Activated CD4-positive, alpha-beta T cell treated with anti-CD3 and anti-CD28 coated beads, Interleukin-2, amount 50 U/mL, for 24 hours (primary cell): ENCODE measurements around the gene GPX3.

Source experiments
- DNase-seq, 2 donors: peaks; one replicate each; pipeline ENCODE4 v3.0.0-alpha.2; 2020; ENCODE audit warnings: low read depth in 1 of 2, low spot score in 1 of 2

GPX3 gene

GRCh38 chr5:151033217-151033934 is 13.0 kb downstream of the GPX3 start:
- no peak for DNase-seq

- DNase-seq, result no peak
Observed at GRCh38 chr5:151034422-151035379, 14.3 kb downstream of the GPX3 start.

- DNase-seq, result no peak
Observed at GRCh38 chr5:151036556-151036955, 16.2 kb downstream of the GPX3 start.

GRCh38 chr5:151037561-151038411 is 17.4 kb downstream of the GPX3 start:
- no peak for DNase-seq

- DNase-seq, result no peak
Observed at GRCh38 chr5:151038412-151038745, 18.0 kb downstream of the GPX3 start.

- peak in 1 of 2 donors; percentile 27 for DNase-seq
Observed at GRCh38 chr5:151038801-151039238, 18.4 kb downstream of the GPX3 start.

- no peak for DNase-seq
Observed at GRCh38 chr5:151039665-151040064, 19.3 kb downstream of the GPX3 start.

GRCh38 chr5:151040211-151040747 is 19.9 kb downstream of the GPX3 start:
- no peak for DNase-seq

GRCh38 chr5:151041577-151042268 is 21.3 kb downstream of the GPX3 start:
- no peak for DNase-seq

GRCh38 chr5:151042453-151043093 is 22.2 kb downstream of the GPX3 start:
- no peak for DNase-seq

- peak in 1 of 2 donors; percentile 28 for DNase-seq
Observed at GRCh38 chr5:151047814-151048425, 27.5 kb downstream of the GPX3 start.

GRCh38 chr5:151048526-151048925 is 28.1 kb downstream of the GPX3 start:
- DNase-seq, result no peak

GRCh38 chr5:151051066-151051930 is 30.9 kb downstream of the GPX3 start:
- DNase-seq, result peak; percentile 36 to 61

- no peak for DNase-seq
Observed at GRCh38 chr5:151051931-151052608, 31.7 kb downstream of the GPX3 start.

GRCh38 chr5:151052836-151053235 is 32.4 kb downstream of the GPX3 start:
- no peak for DNase-seq

- no peak for DNase-seq
Observed at GRCh38 chr5:151053796-151054462, 33.5 kb downstream of the GPX3 start.

- DNase-seq, result no peak
Observed at GRCh38 chr5:151054709-151055108, 34.3 kb downstream of the GPX3 start.
